Measurements from ENCODE around the gene TRMU. TPM values are rescaled to one million over a fixed set of nuclear protein-coding genes. Genes with fewer than 3 reads are reported as not detected.

TRMU gene
- total RNA-seq, 1 donor from 2014 or later: 44.0 TPM

GRCh38 chr22:46364341-46365165, 29.0 kb downstream of the TRMU start:
- intact Hi-C loops (cut with micrococcal nuclease): no loop called here
- ATAC-seq: no peak
- DNase-seq: no peak

- DNase-seq: no peak
- ATAC-seq: no peak
- intact Hi-C loops (cut with micrococcal nuclease): no loop called here
These were observed 29.7 kb downstream of the TRMU start for GRCh38 chr22:46365166-46365624.

DNA sequence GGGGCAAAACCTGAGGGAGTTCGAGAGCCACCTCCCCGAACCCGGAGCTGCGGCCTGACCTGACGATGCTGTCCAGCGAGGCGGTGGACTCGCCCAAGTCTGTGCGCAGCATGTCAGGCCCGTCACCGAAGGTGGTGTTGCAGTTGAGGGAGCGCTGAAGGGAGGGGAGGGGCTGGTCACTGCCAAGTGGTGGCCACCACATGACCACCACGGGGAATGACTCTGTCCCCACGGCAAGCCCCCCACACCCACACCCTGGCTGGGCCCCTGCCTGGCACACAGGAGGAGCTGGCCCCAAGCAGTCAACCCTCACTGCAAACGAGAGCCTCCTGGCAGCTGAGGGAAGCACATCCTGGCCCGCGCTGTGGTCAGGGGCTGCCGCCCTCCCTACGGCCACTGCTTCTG, 30.8 kb downstream of the TRMU start:
- intact Hi-C loops (cut with micrococcal nuclease): no loop called here
- ATAC-seq (no peak), DNase-seq (no peak)

DNA sequence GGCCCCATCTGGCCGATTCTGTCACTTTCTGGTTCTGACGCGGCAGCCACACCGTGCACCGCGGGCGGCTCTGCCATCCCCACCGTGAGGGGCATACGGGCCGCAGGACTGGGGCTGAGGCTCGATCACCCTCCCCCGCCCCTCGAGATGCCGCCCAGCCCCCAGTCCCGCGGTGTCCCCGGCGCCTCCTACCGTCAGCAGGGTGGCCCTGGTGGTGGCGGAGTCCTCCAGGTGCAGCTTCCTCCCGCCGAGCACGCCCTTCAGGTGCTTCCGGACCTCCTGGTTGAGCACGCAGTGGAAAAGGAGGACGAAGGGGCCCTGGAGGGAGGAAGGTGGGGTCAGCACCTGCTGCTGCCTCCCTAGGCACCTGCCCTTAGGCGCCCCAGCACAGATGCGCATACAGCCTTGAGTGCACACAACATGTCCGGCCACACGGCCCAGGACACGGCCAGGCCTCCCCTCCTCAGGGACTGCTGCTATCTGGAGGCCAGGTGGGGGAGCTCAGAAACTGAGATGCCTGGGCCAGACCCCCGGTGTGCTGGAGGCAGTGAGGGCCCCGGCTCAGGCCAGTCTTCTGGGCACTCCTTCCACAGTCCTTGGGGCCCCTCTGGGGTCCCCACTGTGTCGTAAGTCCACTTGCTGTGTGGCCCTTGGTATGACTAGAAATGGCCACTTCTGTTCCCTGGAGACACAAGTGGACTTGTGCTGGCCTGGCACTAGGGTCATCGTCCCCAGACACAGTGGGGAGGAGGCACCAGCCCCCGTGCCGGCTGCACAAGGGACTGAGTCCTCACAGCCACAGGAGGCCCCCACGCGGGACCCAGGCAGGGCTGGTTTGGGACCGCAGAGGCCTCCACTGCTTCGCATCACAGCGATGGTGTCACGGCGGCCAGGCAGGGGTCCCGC, 31.5 kb downstream of the TRMU start:
- intact Hi-C loops (cut with micrococcal nuclease): no loop called here
- no peak for DNase-seq

GRCh38 chr22:46367707-46368191, 32.2 kb downstream of the TRMU start:
- intact Hi-C loops (cut with micrococcal nuclease): no loop called here
- DNase-seq (peak; percentile 84), ATAC-seq (peak; percentile 74)

More for the DNA sequence above, 31.5 kb downstream of the TRMU start:
- no peak for ATAC-seq

GRCh38 chr22:46368422-46368821, 32.9 kb downstream of the TRMU start:
- DNase-seq: no peak
- no peak for ATAC-seq

GRCh38 chr22:46368871-46369715, 33.6 kb downstream of the TRMU start:
- DNase-seq (peak; percentile 12), ATAC-seq (no peak)
- intact Hi-C loops (cut with micrococcal nuclease): no loop called here

More at GRCh38 chr22:46368422-46368821, 32.9 kb downstream of the TRMU start:
- intact Hi-C loops (cut with micrococcal nuclease): no loop called here

GRCh38 chr22:46369716-46370583, 34.4 kb downstream of the TRMU start:
- ATAC-seq (no peak), DNase-seq (peak; percentile 24)
- intact Hi-C loops (cut with micrococcal nuclease): no loop called here

DNA sequence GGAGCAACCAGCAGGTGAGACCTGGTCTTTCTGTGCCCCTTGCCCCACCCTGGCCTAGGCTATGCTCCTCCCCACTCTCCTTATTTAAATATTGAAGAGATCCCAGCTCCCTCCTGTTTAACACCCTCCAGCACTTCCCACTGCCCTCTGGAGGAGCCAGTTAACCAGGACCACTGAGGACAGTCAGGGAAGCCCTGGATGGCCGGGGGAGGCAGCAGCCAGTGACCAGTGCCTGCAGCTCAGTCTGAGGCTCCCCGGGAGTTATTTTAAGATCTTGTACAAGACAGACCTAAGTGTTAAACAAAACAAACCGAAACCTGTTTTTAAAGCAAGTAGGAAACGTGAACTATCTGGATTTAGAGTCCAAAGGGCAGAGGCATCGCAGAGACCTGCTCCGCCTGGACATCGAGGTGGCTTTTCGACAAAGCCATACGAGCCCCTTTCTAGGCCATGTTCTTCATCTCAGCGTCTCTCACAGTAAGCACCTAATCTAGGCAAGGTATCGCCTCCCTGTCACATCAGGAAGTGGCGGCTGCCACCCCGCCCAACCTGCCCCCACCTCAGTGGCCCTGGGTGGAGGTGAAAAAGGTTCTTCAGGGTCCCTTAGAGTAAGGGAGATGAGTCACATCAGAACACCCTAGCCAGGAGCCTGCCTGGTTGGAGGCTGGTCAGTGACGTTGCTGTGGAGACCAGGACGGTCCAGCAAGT, 35.2 kb downstream of the TRMU start:
- ATAC-seq (no peak), DNase-seq (peak; percentile 20)
- intact Hi-C loops (cut with micrococcal nuclease): no loop called here

DNA sequence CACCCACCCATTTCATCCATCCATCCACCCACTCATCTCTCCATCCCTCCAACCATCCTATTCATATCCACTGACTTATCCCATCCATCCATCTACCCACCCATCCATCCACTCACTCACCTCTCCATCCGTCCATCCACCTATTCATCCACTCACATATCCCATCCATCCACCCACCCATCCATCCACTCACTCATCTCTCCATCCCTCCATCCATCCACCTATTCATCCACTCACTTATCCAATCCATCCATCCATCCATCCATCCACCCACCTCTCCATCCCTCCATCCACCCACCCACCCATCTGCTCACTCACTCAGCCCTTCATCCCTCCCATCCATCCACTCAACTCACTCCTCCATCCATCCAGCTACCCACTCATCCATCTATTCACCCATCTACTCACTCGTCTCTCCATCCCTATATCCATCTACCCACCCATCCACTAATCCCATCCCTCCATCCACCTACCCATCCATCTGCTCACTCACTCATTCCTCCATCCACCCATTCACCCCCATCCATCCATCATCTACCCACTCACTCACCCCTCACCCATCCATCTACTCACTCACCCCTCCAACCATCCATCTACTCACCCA, 36.2 kb downstream of the TRMU start:
- no peak for DNase-seq
- intact Hi-C loops (cut with micrococcal nuclease): no loop called here
- ATAC-seq: no peak

DNA sequence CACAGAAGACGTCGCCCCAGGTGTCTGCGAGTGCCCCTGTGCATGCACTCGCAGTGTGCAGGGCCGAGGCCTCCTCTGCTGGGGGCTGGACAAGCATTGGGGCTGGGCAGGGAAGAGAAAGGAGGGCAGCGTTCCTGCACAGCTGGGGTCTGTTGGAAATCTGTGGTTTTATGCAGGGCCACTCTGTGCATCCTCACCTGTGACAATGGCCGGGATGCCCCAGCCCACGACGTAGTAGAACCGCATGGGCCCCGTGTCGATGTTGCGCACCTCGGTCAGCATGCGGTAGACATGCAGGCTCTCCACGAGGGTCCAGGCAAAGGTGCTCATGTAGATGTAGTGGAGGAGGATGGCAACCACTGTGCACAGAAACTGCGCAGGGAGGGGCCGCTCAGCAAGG, 37.2 kb downstream of the TRMU start:
- DNase-seq (no peak), ATAC-seq (no peak)
- intact Hi-C loops (cut with micrococcal nuclease): no loop called here

DNA sequence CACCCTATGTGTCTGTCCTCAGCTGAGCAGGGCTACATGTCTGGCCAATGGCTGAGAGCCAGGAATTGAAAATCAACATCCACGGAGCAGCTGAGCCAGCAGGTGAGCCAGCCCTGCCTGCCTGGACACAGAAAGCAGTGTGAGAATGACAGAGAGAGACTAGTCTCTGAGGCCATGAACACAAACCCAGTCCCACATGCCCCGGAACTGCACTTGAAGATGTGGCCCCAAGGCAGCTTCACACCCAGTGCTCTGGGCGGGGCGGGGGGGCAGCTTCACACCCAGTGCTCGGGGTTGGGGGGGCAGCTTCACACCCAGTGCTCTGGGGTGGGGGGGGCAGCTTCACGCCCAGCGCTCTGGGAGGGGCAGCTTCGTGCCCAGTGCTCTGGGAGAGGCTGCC, 37.6 kb downstream of the TRMU start:
- ATAC-seq (no peak), DNase-seq (no peak)
- intact Hi-C loops (cut with micrococcal nuclease): no loop called here

DNA sequence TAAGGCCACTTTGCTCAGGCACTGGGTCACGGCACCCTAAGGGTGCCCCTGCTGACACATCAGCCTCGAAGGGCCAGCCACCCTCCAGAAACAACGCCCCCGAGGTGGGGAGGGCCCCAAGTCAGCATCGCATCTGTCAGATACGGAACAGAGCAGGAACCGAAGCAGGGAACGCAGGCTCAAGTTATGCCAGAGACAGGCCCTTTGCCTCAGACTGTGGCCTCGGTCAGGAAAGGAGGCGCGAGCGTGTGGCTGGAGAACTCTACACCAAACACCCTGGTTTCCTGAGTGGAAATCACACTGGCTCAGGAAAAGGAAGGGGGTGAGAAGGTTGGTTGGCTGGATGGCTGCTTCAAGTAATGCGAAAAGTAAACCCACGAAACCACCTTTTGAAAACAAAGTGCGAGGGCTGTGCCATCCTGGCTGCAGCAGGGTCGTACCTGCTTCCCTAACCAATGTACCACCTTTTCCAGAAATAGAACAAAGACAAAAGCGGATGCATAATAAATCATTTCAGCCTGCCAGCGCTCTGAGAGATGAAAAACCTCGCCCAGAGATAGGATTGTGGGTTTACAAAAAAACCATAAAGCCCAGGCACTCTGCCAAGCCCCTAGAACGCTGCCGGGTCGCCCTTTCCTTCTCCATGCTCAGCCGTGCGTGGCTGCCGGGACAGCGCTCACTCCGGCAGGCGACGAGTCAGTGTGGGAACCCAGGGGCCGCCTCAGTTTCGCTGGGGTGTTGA, 38.6 kb downstream of the TRMU start:
- no peak for ATAC-seq
- DNase-seq: no peak
- intact Hi-C loops (cut with micrococcal nuclease): no loop called here

DNA sequence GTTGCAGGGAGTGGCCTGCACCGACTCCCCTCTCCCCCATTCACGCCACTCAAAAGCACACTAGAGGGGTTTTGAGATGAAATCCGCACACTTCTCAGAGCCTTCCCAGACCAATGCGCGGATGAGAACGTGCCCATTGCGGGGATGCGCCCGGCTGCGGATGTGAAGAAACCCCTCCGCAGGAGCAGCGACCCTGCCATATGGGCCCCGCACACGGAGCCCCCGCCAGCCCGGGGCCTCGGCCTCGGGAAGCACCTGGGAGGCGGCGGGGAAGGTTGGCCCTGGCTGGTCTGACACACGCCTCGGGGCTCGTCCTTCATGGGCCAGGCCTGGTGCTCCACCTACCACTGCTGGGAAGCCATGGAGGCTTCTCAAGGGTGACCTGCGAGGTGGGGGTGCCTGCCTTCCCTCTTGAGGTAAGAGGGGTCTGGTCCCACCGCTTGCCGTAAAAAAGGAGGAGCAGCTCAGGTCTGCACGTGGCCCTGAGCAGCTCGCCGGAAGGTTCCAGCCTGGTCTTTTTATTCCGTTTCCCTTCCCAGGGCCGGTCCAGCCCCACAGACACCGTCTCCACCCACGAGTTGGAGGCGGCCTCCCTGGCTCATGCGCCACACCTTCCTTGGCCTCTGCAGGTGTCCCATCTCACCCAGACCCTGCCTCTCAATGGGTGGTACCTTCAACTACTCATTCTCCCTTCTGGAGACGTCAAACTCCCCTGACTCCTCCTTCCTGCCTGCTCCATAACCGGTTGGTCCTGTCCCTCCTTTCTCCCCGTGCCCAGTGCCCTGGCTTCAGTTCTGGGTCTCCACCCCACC, 39.4 kb downstream of the TRMU start:
- intact Hi-C loops (cut with micrococcal nuclease): no loop called here
- ATAC-seq: no peak
- no peak for DNase-seq

DNA sequence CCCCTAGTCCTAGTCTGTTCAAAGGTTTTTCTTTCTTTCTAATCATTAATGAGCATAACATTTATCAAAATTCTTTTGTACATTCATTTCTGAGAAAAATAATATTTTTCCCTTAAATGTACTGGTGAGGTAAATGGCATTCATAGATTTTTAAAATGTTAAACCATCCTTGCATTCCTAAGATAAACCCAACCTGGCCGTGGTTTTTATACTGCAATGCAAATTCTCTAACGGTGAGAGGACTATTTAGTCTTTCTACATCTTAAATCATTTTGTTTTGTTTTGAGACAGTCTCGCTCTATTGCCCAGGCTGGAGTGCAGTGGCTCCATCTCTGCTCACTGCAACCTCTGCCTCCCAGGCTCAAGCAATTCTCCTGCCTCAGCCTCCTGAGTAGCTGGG, 40.6 kb downstream of the TRMU start:
- DNase-seq: no peak
- intact Hi-C loops (cut with micrococcal nuclease): no loop called here
- no peak for ATAC-seq

Measured in left ventricle myocardium superior (tissue), 1 donor.